Measurements from ENCODE around the gene ACAD10. TPM values are rescaled to one million over a fixed set of nuclear protein-coding genes. Genes with fewer than 3 reads are reported as not detected.

The ACAD10 gene
- total RNA-seq, 4 donors from 2014 or later, result 58.5 to 102 (median 80.6) TPM

GRCh38 chr12:111656016-111656415 is 29.8 kb upstream of the ACAD10 start:
- no peaks in the 10 kb centered on the region for H3K4me1 ChIP-seq
- H3K27me3 ChIP-seq, result no peaks in the 10 kb centered on the region
- DNase-seq, result no peak
- no peak for TF ChIP-seq CTCF (IDR thresholded peaks at IDR 0.05)
- no peak for TF ChIP-seq POLR2A (IDR thresholded peaks at IDR 0.05)
- H3K36me3 ChIP-seq, result peaks cover 0 to 90% (median 0%) of the 10 kb centered on the region in 3 donors
- no peak overlapping the region for H3K4me3 ChIP-seq
- H3K27ac ChIP-seq, result no peak overlapping the region
- H3K9me3 ChIP-seq, result no peaks in the 10 kb centered on the region

GRCh38 chr12:111664499-111664898 is 21.4 kb upstream of the ACAD10 start:
- no peak overlapping the region for H3K27ac ChIP-seq
- H3K27me3 ChIP-seq, result no peaks in the 10 kb centered on the region
- TF ChIP-seq POLR2A (IDR thresholded peaks at IDR 0.05) (no peak), CTCF (IDR thresholded peaks at IDR 0.05) (no peak)
- no peak for DNase-seq
- H3K9me3 ChIP-seq, result no peaks in the 10 kb centered on the region
- no peak overlapping the region for H3K4me3 ChIP-seq
- H3K4me1 ChIP-seq, result no peaks in the 10 kb centered on the region
- H3K36me3 ChIP-seq, result peaks cover 0 to 89% (median 0%) of the 10 kb centered on the region in 3 donors

GRCh38 chr12:111664961-111665865 is 20.6 kb upstream of the ACAD10 start:
- no peak overlapping the region for H3K27ac ChIP-seq
- peaks cover 0 to 89% (median 0%) of the 10 kb centered on the region in 3 donors for H3K36me3 ChIP-seq
- no peaks in the 10 kb centered on the region for H3K4me1 ChIP-seq
- no peak for DNase-seq
- no peak overlapping the region for H3K4me3 ChIP-seq
- TF ChIP-seq POLR2A (IDR thresholded peaks at IDR 0.05) (no peak), CTCF (IDR thresholded peaks at IDR 0.05) (no peak)
- no peaks in the 10 kb centered on the region for H3K27me3 ChIP-seq
- H3K9me3 ChIP-seq, result no peaks in the 10 kb centered on the region

GRCh38 chr12:111672822-111673381 is 13.0 kb upstream of the ACAD10 start:
- Histone ChIP-seq H3K36me3 (peaks cover 0 to 93% (median 0%) of the 10 kb centered on the region in 3 donors), H3K9me3 (no peaks in the 10 kb centered on the region), H3K4me3 (no peak overlapping the region), H3K27me3 (no peaks in the 10 kb centered on the region), H3K4me1 (no peaks in the 10 kb centered on the region), H3K27ac (no peak overlapping the region)
- TF ChIP-seq CTCF (IDR thresholded peaks at IDR 0.05), result no peak
- TF ChIP-seq POLR2A (IDR thresholded peaks at IDR 0.05), result no peak
- no peak for DNase-seq

- H3K36me3 ChIP-seq, result peaks cover 0 to 97% (median 0%) of the 10 kb centered on the region in 3 donors
- H3K27me3 ChIP-seq, result no peaks in the 10 kb centered on the region
- no peaks in the 10 kb centered on the region for H3K9me3 ChIP-seq
- no peak for DNase-seq
- H3K27ac ChIP-seq, result no peak overlapping the region
- H3K4me1 ChIP-seq, result no peaks in the 10 kb centered on the region
- H3K4me3 ChIP-seq, result no peak overlapping the region
- no peak for TF ChIP-seq POLR2A (IDR thresholded peaks at IDR 0.05)
- TF ChIP-seq CTCF (IDR thresholded peaks at IDR 0.05), result peak in 4 of 6 experiments; percentile 19 to 27 (median 24)
Observed at GRCh38 chr12:111673503-111673902, 12.3 kb upstream of the ACAD10 start.

Measured in Peyer's patch (tissue), 4 donors.